GM21423 (cell line): ENCODE results near the gene WFDC6.
"Not testable (repeated sequence)": the region's sequence is repeated elsewhere in the genome, so short reads cannot be mapped to it uniquely, and the experiment has no call there.

Experiments
- ATAC-seq: cut with Tn5 transposase; IDR thresholded peaks from one replicate; pipeline ENCODE4 v1.9.1; 2021; ENCODE audit warnings: mild to moderate bottlenecking, moderate library complexity; ENCODE audit not compliant: unreplicated experiment

Gene WFDC6

GRCh38 chr20:45539382-45539781 is at the start of gene WFDC6:
Gene WFDC6 (minus strand): TSS chr20:45539482. CDS start chr20:45539407, 75 bp downstream.
- no peak for ATAC-seq

DNA sequence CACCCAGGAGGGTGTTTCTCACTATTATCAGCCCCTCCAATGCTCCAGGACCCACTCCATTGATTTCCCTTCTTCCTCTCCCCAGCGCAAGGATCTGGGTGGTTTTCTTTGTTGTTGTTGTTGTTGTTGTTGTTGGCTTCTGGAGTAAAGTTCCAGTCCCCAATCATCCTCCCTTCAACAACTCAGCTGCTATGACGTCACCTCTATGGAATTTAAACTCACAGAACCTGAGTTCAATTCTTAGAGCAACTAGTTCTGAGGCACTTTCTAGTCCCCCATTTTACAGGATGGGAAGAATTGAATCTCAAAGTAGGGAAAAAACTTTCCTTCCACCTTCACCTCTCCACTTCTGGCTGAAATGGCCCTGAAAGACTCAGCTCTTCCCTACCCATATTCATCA is 49.5 kb upstream of the WFDC6 start:
- no peak for ATAC-seq

DNA sequence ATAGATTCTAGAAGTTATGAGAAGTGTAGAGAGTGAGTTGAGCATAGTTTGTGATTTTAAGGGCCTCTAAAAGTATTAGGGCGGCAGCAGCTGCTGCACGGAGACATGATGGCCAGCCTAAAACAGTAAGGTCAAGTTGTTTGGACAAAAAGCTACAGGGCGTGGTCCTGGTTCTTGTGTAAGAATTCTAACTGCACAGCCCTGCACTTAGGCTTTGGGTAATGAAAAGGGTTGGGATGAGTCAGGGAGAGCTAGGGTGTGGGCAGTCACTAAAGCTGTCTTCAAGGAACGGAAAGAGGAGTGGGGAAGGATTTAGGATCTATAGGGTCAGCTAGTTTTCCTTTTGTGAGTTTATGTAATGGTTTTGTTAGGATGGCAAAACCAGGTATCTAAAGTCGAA is 46.7 kb upstream of the WFDC6 start:
- ATAC-seq = not testable (repeated sequence)

DNA sequence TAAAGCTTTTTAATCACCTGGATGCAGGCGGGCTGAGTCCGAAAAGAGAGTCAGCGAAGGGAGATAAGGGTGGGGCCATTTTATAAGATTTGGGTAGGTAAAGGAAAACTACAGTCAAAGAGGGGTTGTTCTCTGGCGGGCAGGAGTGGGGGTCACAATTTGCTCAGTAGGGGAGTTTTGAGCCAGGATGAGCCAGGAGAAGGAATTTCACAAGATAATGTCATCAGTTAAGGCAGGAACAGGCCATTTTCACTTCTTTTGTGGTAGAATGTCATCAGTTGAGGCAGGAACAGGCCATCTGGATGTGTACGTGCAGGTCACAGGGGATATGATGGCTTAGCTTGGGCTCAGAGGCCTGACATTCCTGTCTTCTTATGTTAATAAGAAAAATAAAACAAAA is 45.0 kb upstream of the WFDC6 start:
- not testable (repeated sequence) for ATAC-seq

GRCh38 chr20:45583502-45583901 is 44.2 kb upstream of the WFDC6 start:
- ATAC-seq = no peak

- ATAC-seq = no peak
These were observed 42.4 kb upstream of the WFDC6 start for GRCh38 chr20:45581702-45582101.

- no peak for ATAC-seq
These were observed 39.9 kb upstream of the WFDC6 start, which contains the start of gene WFDC8 for GRCh38 chr20:45579184-45579583. Gene WFDC8 (minus strand): TSS chr20:45579284. CDS start chr20:45579247, 37 bp downstream.

DNA sequence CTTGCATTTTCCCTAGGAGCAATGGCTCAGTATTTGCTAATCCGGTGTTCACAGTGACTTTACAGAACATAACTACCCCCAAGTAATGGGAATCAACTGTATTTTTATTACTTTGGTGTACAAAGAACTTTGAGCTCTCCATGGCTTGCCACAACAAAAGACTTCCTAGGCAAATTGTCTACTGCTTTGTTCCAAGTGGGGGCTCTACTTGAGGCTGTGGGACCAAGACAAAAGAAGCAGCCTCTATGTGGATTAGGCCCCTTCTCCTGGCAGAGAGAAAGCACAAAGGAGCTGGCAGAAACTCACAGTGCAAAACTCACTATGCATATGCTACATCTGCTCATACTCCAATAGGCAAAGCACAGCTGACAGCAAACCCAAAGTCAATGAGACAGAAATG is 38.9 kb upstream of the WFDC6 start:
- no peak for ATAC-seq

DNA sequence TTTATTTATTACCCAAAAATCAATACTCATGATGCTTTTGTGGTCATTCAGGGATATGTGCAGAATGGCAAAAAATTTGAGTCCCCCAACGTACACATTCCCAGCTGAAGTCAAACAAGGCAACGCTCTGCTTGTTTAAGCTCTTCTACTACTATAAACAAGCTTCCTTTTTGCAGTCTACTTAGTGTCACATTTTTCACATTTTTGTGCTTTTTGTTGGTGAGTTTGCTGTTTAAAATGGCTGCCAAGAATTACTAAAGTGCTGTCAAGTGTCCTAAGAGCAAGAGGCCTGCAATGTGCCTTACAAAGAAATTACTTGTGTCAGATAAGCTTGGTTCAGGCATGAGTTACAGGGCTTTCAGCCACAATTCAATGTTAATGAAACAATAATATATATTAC is 37.7 kb upstream of the WFDC6 start:
- ATAC-seq = no peak

DNA sequence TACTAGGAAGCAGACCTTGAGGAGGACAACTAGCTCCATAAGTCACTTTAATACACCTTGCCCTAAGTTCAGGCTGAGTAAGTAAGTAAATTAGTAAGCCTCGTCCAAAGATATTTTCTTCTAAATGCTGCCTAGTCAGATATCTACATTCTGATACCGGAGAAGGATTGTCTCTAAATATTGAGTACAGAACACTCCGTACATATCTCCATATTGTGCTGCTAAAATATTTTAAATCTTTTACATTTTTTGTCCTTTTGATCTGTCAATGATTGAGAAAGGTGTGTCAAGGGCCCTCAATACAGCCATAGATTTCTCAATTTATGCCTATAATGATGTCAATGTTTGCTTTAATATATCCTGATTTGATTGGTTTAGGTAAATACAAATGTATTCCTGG is 36.6 kb upstream of the WFDC6 start:
- no peak for ATAC-seq

DNA sequence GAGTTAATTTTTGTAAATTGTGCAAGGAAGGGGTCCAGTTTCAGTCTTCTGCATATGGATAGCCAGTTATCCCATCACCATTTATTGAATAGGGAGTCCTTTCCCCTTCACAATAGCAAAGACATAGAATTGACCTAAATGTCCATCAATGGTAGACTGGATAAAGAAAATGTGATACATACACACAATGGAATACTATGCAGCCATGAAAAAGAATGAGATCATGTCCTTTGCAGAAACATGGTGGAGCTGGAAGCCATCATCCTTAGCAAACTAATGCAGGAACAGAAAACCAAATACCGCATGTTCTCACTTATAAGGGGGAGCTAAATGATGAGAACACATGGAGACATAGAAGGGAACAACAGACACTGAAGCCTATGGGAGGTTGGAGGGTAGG is 30.4 kb upstream of the WFDC6 start:
- not testable (repeated sequence) for ATAC-seq

- no peak for ATAC-seq
These were observed 25.5 kb upstream of the WFDC6 start for GRCh38 chr20:45564760-45565276.

DNA sequence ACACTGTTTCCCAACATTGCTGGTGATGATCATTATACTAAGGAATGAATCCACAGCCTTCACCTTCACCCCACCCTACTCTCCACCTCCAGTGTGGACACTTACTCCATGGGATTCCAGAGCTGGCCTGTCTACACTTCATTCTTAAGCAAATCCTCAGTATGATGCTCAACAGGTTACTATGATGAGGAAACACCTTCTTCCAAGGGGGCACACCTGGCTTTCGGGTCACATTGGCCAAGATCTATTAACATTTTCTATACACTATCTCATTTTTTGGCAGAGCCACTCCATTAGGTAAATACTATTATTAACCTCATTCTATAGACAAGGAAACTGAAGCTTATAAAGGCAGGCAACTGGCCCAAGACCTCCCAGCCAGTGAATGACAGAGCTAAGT is 15.9 kb upstream of the WFDC6 start:
- ATAC-seq = no peak

DNA sequence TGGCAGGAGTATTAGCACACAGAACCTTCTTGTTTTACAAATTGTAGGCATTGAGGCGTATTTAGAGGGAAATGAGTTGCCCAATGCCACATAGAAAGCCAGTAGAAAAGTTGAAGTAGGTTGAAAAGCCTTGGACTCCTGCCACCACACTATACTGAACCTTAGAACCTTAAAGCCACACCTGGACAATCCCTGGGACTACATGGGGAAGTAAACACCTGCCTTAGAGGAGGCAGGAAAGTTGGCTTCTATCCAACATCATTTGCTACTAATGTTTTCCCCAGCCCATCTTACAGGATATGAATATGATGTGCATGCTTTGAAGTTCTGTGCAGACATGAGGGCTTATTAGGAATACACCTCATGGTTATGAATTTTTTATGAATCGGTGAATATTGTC is 13.2 kb upstream of the WFDC6 start:
- no peak for ATAC-seq

DNA sequence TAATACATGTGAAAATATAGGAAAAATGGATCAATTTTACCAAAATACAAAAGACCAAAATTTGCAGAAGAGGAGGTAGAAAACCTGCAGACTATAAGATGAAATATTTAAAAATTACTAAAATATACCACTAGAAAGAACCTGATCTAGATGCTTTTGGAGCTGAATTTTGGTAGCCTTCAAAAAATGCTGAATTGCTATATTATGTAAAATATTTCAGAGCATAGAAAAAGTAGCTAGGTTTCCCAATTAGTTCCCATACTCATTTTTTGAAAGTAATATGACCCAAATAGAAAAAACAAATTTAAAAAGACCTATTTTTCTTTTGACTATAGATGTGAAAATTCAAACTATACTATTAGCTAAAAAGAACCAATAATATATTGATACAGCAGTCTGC is 11.5 kb upstream of the WFDC6 start:
- ATAC-seq = no peak

DNA sequence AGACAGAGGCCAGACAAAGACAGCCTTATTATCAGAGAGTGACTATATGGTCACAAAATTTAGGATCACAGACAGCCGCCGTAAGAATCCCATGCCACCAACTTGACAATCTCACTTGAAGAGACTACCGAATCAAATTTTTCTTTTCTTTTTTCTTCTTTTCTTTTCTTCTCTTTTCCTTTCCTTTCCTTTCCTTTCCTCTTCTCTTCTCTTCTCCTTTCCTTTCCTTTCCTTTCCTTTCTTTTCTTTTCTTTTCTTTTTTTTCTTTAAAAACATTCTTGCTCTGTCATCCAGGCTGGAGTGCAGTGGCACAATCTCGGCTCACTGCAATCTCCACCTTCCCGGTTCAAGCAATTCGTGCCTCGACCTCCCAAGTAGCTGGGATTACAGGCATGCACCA is 9.1 kb upstream of the WFDC6 start:
- no peak for ATAC-seq

DNA sequence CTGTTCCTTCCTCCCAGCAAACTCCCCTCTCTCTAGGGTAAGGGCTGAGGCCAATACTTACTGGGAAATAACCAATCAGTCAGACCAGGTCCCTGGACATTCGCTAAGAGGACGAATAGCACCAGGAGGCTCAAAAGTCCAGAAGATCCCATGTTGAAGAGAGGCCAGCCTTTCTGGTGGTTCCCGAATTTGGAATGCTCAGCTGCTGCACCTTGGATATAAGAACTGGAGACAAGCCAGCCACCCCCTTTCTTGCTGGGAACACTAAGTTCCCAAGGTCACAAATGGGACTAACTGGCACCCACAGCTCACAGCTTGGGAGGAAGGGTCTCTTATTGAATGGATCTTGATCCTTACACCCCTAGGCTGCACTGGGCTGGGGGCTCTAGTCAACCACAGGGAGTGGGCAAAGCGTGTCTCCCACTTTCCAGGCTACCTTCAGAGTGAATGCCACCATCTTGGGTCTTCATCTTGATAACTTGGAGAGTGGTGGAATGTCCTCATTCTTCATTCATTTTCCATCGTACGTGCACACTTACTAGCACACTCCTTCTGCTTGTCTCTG is 8.0 kb upstream of the WFDC6 start, which contains the start of gene EPPIN:
EPPIN (minus strand) TSS at position 196 of the 565 bp plus-strand sequence; CDS start at position 152, 44 bp downstream.
- ATAC-seq = no peak

- ATAC-seq = no peak
These were observed 6.6 kb upstream of the WFDC6 start for GRCh38 chr20:45545754-45546453.

- ATAC-seq = no peak
These were observed 6.1 kb upstream of the WFDC6 start for GRCh38 chr20:45545351-45545750.

DNA sequence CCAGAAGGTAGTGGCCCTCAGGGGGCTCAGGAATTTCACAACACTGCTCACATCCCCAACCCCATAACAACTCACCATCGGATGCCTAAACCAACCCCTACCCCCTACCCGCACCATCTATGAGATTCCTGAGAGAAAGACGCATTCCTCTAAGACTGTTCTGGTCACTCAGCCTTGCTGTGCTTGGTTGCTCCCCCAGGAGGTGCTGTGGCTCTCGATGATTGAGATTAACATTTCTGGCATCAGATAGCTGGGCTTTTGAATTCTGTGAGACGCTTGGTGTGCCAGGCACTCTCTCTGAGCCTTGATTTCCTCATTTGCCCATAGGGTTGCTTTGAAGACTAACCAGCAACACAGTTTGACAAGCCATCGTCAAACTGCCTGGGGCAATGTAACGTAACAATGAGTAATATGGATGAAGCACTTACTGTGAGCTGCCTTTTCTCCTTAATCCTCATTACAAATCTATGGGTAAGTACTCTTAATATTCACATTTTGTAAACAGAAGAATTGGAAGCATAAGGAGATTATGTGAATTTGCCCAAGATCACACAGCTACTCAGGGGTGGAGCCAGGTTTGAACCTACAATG is 978 bp downstream of the WFDC6 start:
- no peak for ATAC-seq

DNA sequence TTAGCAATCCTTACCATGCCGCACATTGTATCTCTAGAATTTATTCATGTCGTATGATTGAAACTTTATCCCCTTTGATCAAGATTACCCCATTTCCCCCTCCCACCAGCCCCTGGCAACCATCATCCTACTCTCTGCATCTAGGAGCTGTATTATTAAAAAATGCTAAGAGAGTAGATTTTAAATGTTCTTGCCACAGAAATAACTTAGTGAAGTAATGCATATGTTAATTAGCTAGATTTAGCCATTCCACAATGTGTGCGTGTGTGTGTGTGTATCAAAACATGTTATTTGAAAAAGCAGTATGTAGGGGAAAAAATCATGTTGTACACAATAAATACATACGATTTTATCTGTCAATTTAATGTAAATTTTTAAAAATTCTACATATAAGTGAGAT is 12.0 kb downstream of the WFDC6 start:
- no peak for ATAC-seq

DNA sequence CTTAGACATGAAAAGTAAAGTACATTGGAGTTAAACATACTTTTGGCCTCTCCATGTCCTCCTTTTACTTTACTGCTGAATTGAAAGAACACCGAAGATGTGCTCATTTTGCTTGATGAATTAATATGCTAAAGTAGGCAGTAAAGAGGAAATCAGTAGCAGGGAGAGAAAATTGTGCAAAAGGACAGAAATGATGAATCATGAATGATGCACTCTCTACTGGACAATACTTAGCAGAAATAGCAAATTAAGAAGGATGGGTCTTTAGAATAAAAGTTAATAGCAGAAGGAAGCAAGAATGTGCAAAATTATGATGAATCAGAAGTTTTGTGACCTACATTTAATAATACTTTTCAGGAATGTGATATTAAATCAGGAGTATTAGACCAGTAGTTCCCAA is 15.5 kb downstream of the WFDC6 start:
- no peak for ATAC-seq
